GM11168 (cell line): Measurements from ENCODE around the gene CDHR5.
"Not testable (repeated sequence)": the region's sequence is repeated elsewhere in the genome, so short reads cannot be mapped to it uniquely, and the experiment has no call there.

Source experiments
- in situ Hi-C: fragments of 300-500 bp; cut with MboI; formaldehyde crosslinking; loops from one replicate; pipeline ENCODE4 v1.12.0; 2022; ENCODE audit warnings: low sequenced_read_pairs; ENCODE audit not compliant: unreplicated experiment

CDHR5 gene

GRCh38 chr11:592501-592900, 32.3 kb downstream of the CDHR5 start:
- in situ Hi-C loops: no loop called here

- in situ Hi-C loops: no loop called here
Observed at GRCh38 chr11:590997-591396, 33.8 kb downstream of the CDHR5 start.

- in situ Hi-C loops: no loop called here
Observed at GRCh38 chr11:589798-590197, 35.0 kb downstream of the CDHR5 start.

- in situ Hi-C loops: no loop called here
Observed at GRCh38 chr11:587978-588380, 36.8 kb downstream of the CDHR5 start.

GRCh38 chr11:587546-587945, 37.2 kb downstream of the CDHR5 start:
- in situ Hi-C loops: no loop called here

GRCh38 chr11:586376-587316, 38.1 kb downstream of the CDHR5 start:
- in situ Hi-C loops: no loop called here

GRCh38 chr11:584287-584686, 40.5 kb downstream of the CDHR5 start:
- in situ Hi-C loops: no loop called here

- in situ Hi-C loops: no loop called here
Observed at GRCh38 chr11:581752-582151, 43.0 kb downstream of the CDHR5 start.

GRCh38 chr11:581342-581741, 43.4 kb downstream of the CDHR5 start:
- in situ Hi-C loops: no loop called here

- in situ Hi-C loops: no loop called here
Observed at GRCh38 chr11:579830-580601, 44.7 kb downstream of the CDHR5 start.

- in situ Hi-C loops: no loop called here
Observed at GRCh38 chr11:578276-579035, 46.3 kb downstream of the CDHR5 start.

- in situ Hi-C loops: no loop called here
Observed at GRCh38 chr11:577611-577894, 47.2 kb downstream of the CDHR5 start.

- in situ Hi-C loops: no loop called here
Observed at GRCh38 chr11:576811-577610, 47.7 kb downstream of the CDHR5 start.

- in situ Hi-C loops: no loop called here
Observed at GRCh38 chr11:575996-576768, 48.6 kb downstream of the CDHR5 start, which contains the start of gene PHRF1. Gene PHRF1 (plus strand): TSS chr11:576470. CDS start chr11:581513, 5,043 bp downstream.

- in situ Hi-C loops: no loop called here
Observed at GRCh38 chr11:575313-575995, 49.3 kb downstream of the CDHR5 start.

- in situ Hi-C loops: no loop called here
Observed at GRCh38 chr11:574632-575312, 50.0 kb downstream of the CDHR5 start.

GRCh38 chr11:574031-574570, 50.7 kb downstream of the CDHR5 start:
- in situ Hi-C loops: not testable (repeated sequence)
